Measurements from ENCODE around the gene RPIA.

- TF ChIP-seq ZFP3 (CRISPR knock-in tag; IDR thresholded peaks at IDR 0.05) = no peak
- no peak for TF ChIP-seq BACH2 (CRISPR knock-in tag; IDR thresholded peaks at IDR 0.05; ENCODE audit: borderline replicate concordance)
- TF ChIP-seq GLIS3 (CRISPR knock-in tag; IDR thresholded peaks at IDR 0.05) = no peak
- TF ChIP-seq POU6F1 (CRISPR knock-in tag; IDR thresholded peaks at IDR 0.05; ENCODE audit: borderline replicate concordance, low read depth) = no peak
- TF ChIP-seq CREB5 (CRISPR knock-in tag; IDR thresholded peaks at IDR 0.05; ENCODE audit: low read depth) = no peak
- TF ChIP-seq OSR1 (CRISPR knock-in tag; IDR thresholded peaks at IDR 0.05) = no peak
- no peak for TF ChIP-seq PATZ1 (CRISPR knock-in tag; IDR thresholded peaks at IDR 0.05; ENCODE audit: borderline replicate concordance)
- no peak for TF ChIP-seq ZC3H10 (CRISPR knock-in tag; IDR thresholded peaks at IDR 0.05)
These were observed 69.5 kb downstream of the RPIA start for GRCh38 chr2:88760819-88761598.

Data from SK-N-SH treated with all-trans-retinoic acid at 6 μM for 48 hours (cell line).